GM21515 (cell line): ENCODE results near the gene ETV2.
"Not testable (repeated sequence)": the region's sequence is repeated elsewhere in the genome, so short reads cannot be mapped to it uniquely, and the experiment has no call there.

Experiments
- ATAC-seq: cut with Tn5 transposase; IDR thresholded peaks from one replicate; pipeline ENCODE4 v1.9.1; 2021; ENCODE audit not compliant: unreplicated experiment

Gene ETV2

GRCh38 chr19:35655600-35655999, 14.1 kb downstream of the ETV2 start:
- ATAC-seq = no peak

GRCh38 chr19:35656700-35657099, 15.2 kb downstream of the ETV2 start:
- ATAC-seq = no peak

- no peak for ATAC-seq
Measured at GRCh38 chr19:35657904-35658700, 16.6 kb downstream of the ETV2 start.

- no peak for ATAC-seq
Measured at GRCh38 chr19:35661995-35662340, 20.4 kb downstream of the ETV2 start.

GRCh38 chr19:35663981-35664380, 22.4 kb downstream of the ETV2 start:
- no peak for ATAC-seq

- ATAC-seq = no peak
Measured at GRCh38 chr19:35665157-35665556, 23.6 kb downstream of the ETV2 start.

- no peak for ATAC-seq
Measured at GRCh38 chr19:35665604-35666003, 24.1 kb downstream of the ETV2 start.

GRCh38 chr19:35666251-35666913, 24.8 kb downstream of the ETV2 start, which contains the start of gene UPK1A:
UPK1A (plus strand) TSS chr19:35666517; CDS start chr19:35666813, 296 bp downstream.
- no peak for ATAC-seq

GRCh38 chr19:35669566-35669965, 28.0 kb downstream of the ETV2 start:
- ATAC-seq = no peak

GRCh38 chr19:35669974-35670373, 28.4 kb downstream of the ETV2 start:
- no peak for ATAC-seq

- ATAC-seq = no peak
Measured at GRCh38 chr19:35670686-35671085, 29.1 kb downstream of the ETV2 start.

- ATAC-seq = no peak
Measured at GRCh38 chr19:35671818-35672217, 30.3 kb downstream of the ETV2 start.

GRCh38 chr19:35673121-35673804, 31.7 kb downstream of the ETV2 start:
- no peak for ATAC-seq

GRCh38 chr19:35675589-35676140, 34.1 kb downstream of the ETV2 start:
- no peak for ATAC-seq

GRCh38 chr19:35689836-35690235, 48.3 kb downstream of the ETV2 start:
- no peak for ATAC-seq

- ATAC-seq = not testable (repeated sequence)
Measured at GRCh38 chr19:35691106-35691505, 49.6 kb downstream of the ETV2 start.

GRCh38 chr19:35692010-35692409, 50.5 kb downstream of the ETV2 start:
- ATAC-seq = no peak

- no peak for ATAC-seq
Measured at GRCh38 chr19:35693422-35693821, 51.9 kb downstream of the ETV2 start.

- ATAC-seq = peak; percentile 75
Measured at GRCh38 chr19:35693835-35694599, 52.5 kb downstream of the ETV2 start.
